ENCODE results near the gene NLRP1.

DNA sequence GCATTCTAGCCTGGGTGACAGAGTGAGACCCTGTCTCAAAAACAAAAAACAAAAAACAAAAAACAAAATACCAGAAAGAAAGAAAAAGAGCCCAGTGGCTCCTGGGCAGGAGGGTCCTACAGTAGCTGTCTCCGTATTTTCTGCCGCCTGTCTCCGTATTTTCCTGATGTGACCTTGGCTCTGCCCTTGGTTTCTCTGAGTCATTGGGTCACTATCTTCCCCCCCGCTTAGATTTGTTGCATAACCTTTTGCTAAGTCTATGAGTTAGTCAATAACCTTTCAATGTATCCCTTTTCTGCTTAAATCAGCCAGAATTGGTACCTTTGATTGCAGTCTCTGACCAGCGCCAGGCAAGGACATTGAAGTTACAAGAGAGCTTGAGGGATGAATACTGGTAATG lies 61.1 kb downstream of the NLRP1 start:
- TF ChIP-seq, protein P1, sequence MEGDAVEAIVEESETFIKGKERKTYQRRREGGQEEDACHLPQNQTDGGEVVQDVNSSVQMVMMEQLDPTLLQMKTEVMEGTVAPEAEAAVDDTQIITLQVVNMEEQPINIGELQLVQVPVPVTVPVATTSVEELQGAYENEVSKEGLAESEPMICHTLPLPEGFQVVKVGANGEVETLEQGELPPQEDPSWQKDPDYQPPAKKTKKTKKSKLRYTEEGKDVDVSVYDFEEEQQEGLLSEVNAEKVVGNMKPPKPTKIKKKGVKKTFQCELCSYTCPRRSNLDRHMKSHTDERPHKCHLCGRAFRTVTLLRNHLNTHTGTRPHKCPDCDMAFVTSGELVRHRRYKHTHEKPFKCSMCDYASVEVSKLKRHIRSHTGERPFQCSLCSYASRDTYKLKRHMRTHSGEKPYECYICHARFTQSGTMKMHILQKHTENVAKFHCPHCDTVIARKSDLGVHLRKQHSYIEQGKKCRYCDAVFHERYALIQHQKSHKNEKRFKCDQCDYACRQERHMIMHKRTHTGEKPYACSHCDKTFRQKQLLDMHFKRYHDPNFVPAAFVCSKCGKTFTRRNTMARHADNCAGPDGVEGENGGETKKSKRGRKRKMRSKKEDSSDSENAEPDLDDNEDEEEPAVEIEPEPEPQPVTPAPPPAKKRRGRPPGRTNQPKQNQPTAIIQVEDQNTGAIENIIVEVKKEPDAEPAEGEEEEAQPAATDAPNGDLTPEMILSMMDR (IDR thresholded peaks at IDR 0.05; ENCODE audit: poor library complexity): no peak
- no peak for TF ChIP-seq EZH2phosphoT487 (IDR thresholded peaks at IDR 0.05; ENCODE audit: low read depth, severe bottlenecking, unreplicated experiment)
- no peak for TF ChIP-seq EZH2 (IDR thresholded peaks at IDR 0.05; ENCODE audit: borderline replicate concordance)
